GM19463 (cell line): ENCODE results near the gene SMPDL3A.

Experiments
- ATAC-seq: cut with Tn5 transposase; IDR thresholded peaks from one replicate; pipeline ENCODE4 v1.9.1; 2021; ENCODE audit warnings: mild to moderate bottlenecking, moderate library complexity; ENCODE audit not compliant: unreplicated experiment

Gene SMPDL3A

DNA sequence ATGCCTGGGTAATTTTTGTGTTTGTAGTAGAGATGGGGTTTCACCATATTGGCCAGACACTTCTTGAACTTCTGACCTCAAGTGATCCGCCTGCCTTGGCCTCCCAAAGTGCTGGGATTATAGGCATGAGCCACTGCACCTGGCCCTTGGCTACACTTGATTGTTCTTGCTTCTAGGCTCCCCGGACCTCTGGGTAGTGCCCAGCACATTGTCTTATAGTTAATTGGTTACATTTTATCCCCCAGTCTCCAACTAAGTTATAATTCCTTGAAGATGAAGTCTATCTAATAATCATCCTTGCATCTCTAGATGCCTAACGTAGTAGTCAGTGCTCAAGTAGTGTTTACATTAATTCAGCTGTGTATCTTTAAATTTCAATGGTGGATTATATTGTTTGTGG lies 11.8 kb downstream of the SMPDL3A start:
- ATAC-seq = no peak

- no peak for ATAC-seq
Observed at GRCh38 chr6:122801397-122801796, 12.3 kb downstream of the SMPDL3A start.

GRCh38 chr6:122803171-122803661 lies 14.2 kb downstream of the SMPDL3A start:
- ATAC-seq = no peak

DNA sequence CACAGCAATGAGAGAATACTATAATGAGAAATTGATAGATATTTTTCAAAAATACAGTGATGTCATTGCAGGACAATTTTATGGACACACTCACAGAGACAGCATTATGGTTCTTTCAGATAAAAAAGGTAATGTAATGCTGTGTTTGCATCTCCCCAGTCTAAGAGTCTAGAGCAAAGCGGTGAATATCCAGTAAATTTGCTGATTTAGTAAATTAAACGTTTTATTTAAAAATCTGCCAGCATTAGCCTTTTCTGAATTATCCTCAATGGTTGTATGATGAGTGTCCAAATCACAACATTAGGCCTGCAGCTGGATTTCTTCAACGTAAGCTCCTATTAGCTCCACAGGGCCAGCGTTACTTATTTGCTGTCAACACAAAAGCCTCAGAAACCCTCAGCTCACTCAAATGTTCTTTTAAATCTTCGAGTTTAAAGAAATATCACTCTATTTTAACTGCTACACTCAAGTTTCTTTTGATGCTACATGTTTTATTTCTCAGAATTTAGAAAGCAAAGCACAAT lies 16.0 kb downstream of the SMPDL3A start:
- ATAC-seq = no peak

GRCh38 chr6:122806291-122806690 lies 17.2 kb downstream of the SMPDL3A start:
- ATAC-seq = no peak

- ATAC-seq = no peak
Observed at GRCh38 chr6:122808121-122808885, 19.2 kb downstream of the SMPDL3A start.

DNA sequence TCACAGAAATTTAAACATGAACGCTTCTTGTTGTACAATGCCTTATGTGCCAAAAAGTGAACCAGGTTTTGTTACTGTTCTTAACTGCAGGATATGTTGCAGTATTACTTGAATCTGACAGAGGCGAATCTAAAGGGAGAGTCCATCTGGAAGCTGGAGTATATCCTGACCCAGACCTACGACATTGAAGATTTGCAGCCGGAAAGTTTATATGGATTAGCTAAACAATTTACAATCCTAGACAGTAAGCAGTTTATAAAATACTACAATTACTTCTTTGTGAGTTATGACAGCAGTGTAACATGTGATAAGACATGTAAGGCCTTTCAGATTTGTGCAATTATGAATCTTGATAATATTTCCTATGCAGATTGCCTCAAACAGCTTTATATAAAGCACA lies 19.9 kb downstream of the SMPDL3A start:
- no peak for ATAC-seq

GRCh38 chr6:122809691-122810090 lies 20.6 kb downstream of the SMPDL3A start:
- ATAC-seq = no peak

GRCh38 chr6:122810189-122810588 lies 21.1 kb downstream of the SMPDL3A start:
- no peak for ATAC-seq

DNA sequence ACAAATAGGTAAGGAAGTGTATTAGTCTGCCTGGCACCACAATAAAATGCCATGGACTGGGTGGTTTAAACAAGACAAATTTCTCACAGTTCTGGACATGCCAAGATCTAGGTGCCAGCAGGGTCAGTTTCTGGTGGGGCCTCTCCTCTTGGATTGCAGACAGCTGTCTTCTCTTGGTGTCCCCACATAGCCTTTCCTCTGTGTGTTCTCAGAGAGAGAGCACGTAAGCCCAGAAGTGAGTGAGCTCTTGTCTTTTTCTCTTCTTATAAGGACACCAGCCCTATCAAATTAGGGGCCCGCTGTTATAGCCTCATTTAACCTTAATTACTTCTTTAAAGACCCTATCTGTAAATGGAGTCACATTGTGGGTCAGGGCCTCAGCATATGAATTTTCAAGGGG lies 28.3 kb downstream of the SMPDL3A start:
- no peak for ATAC-seq

DNA sequence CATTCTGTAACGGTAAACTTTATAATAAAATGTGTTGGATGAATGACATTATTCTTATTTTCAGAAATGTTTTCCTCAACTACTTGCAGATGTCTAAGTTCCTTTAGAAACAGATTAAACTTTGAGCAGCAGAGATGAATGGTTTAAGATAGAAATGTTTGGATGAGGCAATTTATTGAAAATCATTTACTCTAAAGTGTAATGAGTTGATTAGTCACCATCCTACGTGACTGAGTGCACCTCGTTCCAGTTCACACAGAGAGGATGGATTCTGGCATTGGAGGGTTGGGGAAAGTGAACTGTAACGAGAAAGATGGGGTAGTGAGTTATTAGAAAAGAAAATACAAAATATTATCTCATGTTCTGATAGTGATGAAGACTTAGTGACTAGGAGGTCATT lies 28.7 kb downstream of the SMPDL3A start:
- no peak for ATAC-seq

- ATAC-seq = no peak
Observed at GRCh38 chr6:122818866-122819265, 29.8 kb downstream of the SMPDL3A start.

GRCh38 chr6:122821095-122821494 lies 32.0 kb downstream of the SMPDL3A start:
- ATAC-seq = no peak

DNA sequence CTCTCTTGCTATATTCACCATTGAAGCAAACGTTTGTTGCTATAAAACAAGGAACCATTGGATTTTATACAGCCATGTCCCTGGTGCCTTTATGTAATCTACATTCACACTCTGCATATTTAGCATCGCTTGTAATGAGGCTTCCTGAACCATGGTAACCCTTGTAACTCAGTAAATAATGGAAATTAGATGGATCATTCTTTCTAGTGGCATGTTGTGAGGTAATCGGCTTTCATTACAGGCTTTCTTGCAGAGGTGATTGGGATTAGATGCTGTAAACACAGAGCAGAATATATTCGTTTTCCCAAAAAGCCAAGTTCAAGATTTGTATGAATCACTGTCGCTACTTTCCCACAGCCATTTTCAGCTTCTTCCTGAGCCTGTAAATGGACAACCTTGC lies 36.1 kb downstream of the SMPDL3A start:
- no peak for ATAC-seq

DNA sequence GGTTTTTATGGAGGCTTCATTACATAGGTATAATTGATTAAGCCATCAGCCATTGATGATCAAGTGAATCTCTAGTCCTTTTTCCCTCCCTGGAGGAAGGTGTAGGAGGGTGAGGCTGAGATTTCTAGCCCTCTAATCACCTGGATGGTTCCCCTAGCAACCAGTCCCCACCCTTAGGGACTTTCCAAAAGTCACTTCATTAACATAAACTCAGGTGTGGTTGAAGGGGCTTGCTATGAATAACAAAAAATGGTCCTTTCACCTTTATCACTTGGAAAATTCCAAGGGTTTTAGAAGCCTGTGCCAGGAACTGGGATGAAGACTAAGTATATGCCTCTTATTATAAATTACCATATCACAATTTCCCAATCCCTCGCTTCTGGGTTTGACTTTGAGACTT lies 40.4 kb downstream of the SMPDL3A start:
- ATAC-seq = no peak

GRCh38 chr6:122831511-122831910 lies 42.5 kb downstream of the SMPDL3A start:
- ATAC-seq = no peak

DNA sequence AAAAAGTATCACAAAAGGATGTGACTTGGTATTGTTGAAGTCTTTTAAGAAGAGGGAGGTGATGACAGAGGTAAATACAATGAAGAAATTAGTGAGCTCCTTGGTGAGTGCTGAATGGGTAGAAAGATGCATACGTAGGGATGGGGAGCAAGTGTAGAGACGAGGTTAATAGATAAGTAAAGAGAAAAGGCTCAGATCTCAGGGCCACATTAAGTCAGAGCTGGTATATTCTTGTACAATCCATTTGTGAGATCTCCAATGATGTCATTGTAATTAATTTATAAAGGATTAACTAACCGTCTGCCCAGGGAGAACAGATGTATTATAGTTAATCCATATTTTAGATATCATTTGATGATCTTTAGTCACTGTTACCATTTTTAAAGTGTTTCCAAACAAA lies 43.4 kb downstream of the SMPDL3A start:
- no peak for ATAC-seq

DNA sequence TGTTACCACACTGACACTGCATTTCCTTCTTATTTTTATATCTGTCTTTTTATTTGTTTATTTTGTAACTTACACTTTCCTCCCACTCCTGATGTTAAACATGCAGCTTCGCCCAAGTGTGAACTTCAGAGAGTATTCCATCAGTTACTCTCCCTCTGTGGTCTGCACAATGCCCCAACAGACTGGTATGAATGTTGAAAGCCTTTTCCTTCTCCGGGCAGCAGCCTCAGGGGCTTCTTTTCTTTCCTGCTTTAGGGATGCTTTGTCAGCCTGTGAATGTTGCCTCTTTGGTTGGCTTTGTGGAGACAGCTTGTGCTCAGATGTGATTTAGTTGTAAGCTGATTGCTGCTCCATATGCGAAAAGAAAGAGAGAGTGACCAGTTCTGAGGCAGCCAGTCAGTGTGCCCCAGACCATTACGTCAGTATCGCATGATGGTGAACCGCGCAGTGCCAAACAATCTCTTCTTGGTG lies 44.0 kb downstream of the SMPDL3A start:
- no peak for ATAC-seq

DNA sequence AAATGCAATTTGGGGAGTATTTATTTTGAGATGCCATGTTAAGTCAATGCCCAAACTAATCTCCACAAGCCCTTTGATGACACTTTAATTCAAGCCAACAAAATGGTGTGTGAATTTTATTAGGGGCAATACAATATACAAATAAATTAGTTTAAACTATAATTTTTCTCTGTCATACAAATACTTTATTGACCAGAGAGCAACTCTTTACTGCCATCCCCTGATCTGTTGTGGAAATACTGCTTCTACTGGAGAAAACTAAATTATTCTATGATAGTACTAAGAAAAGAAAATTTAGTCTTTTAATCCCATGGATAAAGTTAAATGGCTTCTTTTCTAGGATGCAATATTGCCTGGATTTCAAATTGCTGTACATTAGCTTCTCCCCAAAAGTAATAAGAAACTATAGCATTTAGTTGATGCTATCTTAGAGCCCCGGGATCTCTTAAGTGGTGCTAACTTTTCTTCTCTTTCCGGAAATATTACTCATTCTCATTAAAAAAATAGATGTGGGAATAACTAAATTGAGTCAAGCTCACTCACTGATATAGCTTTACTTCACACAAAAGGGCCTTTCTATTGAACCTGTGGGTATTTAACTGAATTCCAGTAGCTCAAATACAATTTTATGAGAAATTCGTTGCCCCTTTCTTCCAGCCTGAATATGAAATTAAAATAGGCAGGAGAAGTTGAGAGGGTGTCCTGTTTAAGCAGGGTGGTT lies 49.2 kb downstream of the SMPDL3A start:
- ATAC-seq = no peak

DNA sequence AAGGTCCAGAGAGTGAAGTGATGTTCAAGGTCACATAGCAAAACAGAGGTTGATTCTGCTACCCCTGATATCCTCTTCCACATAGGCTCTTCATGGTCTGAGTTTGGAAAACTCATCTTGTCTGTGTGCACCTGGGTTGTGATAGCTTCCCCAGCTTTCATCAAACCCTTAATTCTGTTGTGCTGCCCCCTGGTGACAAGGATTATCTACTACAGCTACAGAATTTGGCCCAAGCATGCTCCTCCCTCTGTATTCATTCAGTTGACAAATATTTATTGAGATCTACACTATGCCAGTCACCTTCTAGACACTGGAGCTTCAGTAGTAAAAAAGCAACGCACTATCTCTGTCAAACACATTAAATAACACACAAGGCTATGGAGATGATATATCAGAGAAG lies 50.4 kb downstream of the SMPDL3A start:
- peak; percentile 91 for ATAC-seq

GRCh38 chr6:122839906-122840305 lies 50.8 kb downstream of the SMPDL3A start:
- no peak for ATAC-seq

- no peak for ATAC-seq
Observed at GRCh38 chr6:122845464-122845863, 56.4 kb downstream of the SMPDL3A start.
